Nephron (organoid): ENCODE data around the gene PDPN.

ENCODE experiments used
- H3K27ac Mint-ChIP-seq, 3 experiments: 2 replicates each; pipeline ENCODE4 v1.8.0; 2020; ENCODE audit warnings: mixed read lengths in 3 of 3, mild to moderate bottlenecking in 2 of 3, moderate library complexity in 1 of 3
- H3K27me3 Mint-ChIP-seq: 2 replicates; pipeline ENCODE4 v1.8.0; 2021; ENCODE audit warnings: low read depth, mild to moderate bottlenecking, moderate library complexity, mixed read lengths
- H3K36me3 Mint-ChIP-seq: 2 replicates; pipeline ENCODE4 v1.8.0; 2020; ENCODE audit warnings: low read depth, mixed read lengths
- H3K4me1 Mint-ChIP-seq: 2 replicates; pipeline ENCODE4 v1.8.0; 2020; ENCODE audit warnings: mixed read lengths
- H3K4me3 Mint-ChIP-seq, 3 experiments: 2 replicates each; pipeline ENCODE4 v1.8.0; 2020; ENCODE audit warnings: mild to moderate bottlenecking in 3 of 3, mixed read lengths in 3 of 3, moderate library complexity in 2 of 3
- H3K9me3 Mint-ChIP-seq: 2 replicates; pipeline ENCODE4 v1.8.0; 2020; ENCODE audit warnings: mixed read lengths
- TF ChIP-seq, protein P1 (sequence below), 3 experiments: fragments of 200-600 bp; sonication (generic); IDR thresholded peaks; one replicate each; pipeline ENCODE4 v1.5.0; 2021; ENCODE audit warnings: antibody characterized with exemption in 3 of 3; ENCODE audit not compliant: unreplicated experiment in 3 of 3

The PDPN gene

GRCh38 chr1:13607002-13607401 lies 23.4 kb downstream of the PDPN start:
- Mint-ChIP-seq H3K9me3 (no peaks in the 10 kb centered on the region), H3K4me3 (no peak overlapping the region), H3K36me3 (peaks cover 24% of the 10 kb centered on the region), H3K4me1 (no peaks in the 10 kb centered on the region), H3K27me3 (no peaks in the 10 kb centered on the region), H3K27ac (no peak overlapping the region)
- TF ChIP-seq, protein P1, sequence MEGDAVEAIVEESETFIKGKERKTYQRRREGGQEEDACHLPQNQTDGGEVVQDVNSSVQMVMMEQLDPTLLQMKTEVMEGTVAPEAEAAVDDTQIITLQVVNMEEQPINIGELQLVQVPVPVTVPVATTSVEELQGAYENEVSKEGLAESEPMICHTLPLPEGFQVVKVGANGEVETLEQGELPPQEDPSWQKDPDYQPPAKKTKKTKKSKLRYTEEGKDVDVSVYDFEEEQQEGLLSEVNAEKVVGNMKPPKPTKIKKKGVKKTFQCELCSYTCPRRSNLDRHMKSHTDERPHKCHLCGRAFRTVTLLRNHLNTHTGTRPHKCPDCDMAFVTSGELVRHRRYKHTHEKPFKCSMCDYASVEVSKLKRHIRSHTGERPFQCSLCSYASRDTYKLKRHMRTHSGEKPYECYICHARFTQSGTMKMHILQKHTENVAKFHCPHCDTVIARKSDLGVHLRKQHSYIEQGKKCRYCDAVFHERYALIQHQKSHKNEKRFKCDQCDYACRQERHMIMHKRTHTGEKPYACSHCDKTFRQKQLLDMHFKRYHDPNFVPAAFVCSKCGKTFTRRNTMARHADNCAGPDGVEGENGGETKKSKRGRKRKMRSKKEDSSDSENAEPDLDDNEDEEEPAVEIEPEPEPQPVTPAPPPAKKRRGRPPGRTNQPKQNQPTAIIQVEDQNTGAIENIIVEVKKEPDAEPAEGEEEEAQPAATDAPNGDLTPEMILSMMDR (IDR thresholded peaks at IDR 0.05; ENCODE audit: unreplicated experiment in 3 of 3): no peak

DNA sequence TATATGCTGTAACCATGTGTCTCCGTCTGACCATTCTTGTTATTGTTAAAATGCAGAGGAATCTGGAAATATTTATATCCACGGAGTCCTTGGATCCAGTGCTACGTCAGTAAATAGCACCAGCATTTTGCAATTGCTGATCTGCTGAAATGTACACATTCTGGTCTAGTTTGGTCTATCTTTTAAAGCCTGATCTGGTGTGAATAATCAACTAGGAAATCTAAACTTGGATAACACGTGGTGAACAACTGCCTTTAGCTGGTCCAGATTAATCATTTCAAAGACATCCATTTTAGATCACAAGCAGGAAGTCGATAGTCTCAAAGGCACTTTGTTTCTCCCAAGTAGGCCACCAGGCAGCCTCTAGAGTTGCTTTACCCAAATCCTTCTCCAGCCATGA lies 32.6 kb downstream of the PDPN start:
- H3K4me3 Mint-ChIP-seq: no peak overlapping the region
- TF ChIP-seq, protein P1 (IDR thresholded peaks at IDR 0.05; ENCODE audit: unreplicated experiment in 3 of 3): no peak
- peaks cover 10% of the 10 kb centered on the region for H3K36me3 Mint-ChIP-seq
- peaks cover 12% of the 10 kb centered on the region for H3K4me1 Mint-ChIP-seq
- no peak overlapping the region for H3K27ac Mint-ChIP-seq
- H3K27me3 Mint-ChIP-seq: no peaks in the 10 kb centered on the region
- no peaks in the 10 kb centered on the region for H3K9me3 Mint-ChIP-seq

DNA sequence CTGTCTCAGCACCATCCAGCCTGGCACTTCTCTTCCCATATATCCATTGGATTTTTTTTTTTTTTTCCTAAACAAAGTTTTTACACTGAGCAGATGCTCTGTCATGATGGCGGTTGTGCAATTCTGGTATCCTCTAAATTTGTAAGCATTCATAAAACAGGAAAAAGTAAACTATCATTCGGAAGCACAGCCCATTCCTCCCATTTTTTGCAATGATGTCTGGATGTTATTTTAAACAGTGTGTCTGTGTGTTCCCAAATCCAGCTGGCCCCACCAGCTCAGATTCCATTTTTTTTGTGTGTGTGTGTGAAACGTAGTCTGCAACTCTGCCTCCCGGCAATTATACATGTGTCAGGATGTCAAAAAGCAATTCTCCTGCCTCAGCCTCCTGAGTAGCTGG lies 33.5 kb downstream of the PDPN start:
- TF ChIP-seq, protein P1 (IDR thresholded peaks at IDR 0.05; ENCODE audit: unreplicated experiment in 3 of 3): no peak
- Mint-ChIP-seq H3K36me3 (peaks cover 7% of the 10 kb centered on the region), H3K27ac (no peak overlapping the region), H3K4me1 (peaks cover 12% of the 10 kb centered on the region), H3K27me3 (no peaks in the 10 kb centered on the region), H3K9me3 (no peaks in the 10 kb centered on the region), H3K4me3 (no peak overlapping the region)

DNA sequence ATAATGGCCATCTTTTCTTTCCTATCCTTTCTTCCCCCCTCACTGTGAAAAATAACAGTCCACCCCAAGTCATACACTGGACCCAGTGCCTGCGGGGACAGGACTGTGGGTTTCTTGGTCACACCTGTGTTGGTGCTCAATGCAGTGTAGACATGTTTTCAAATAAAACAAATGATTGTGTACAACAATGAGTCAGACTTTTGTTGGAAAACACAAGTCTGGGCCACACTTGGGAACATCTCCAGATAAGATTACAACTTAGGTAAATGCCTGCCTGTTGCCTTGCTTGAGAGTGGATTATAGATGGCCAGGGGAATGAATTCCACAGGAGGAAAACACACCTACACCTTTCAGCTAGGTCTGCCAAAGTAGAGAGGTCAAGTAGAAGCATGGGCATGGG lies 34.1 kb downstream of the PDPN start:
- H3K36me3 Mint-ChIP-seq: peaks cover 7% of the 10 kb centered on the region

DNA sequence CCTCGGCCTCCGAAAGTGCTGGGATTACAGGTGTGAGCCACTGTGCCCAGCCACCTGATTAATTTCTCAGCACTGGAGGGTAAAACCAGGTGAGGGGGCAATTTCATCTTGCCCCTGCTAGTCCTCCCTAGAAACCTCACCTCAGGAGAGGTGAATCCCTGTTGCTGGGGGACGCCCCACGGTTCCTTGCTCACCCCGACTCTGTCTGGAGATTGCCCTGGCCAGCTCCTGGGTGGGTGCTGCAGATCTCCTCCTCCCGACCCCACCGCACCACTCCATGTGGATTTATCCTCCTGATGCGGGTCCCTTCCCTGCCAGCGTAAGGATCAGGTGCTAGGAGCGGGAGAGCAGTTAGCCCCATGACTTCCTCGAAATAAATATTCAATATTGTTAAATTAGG lies 34.9 kb downstream of the PDPN start:
- H3K4me3 Mint-ChIP-seq: no peak overlapping the region
- peaks cover 7% of the 10 kb centered on the region for H3K36me3 Mint-ChIP-seq
- H3K9me3 Mint-ChIP-seq: no peaks in the 10 kb centered on the region
- no peak overlapping the region for H3K27ac Mint-ChIP-seq
- TF ChIP-seq, protein P1 (IDR thresholded peaks at IDR 0.05; ENCODE audit: unreplicated experiment in 3 of 3): no peak
- H3K4me1 Mint-ChIP-seq: peaks cover 12% of the 10 kb centered on the region
- H3K27me3 Mint-ChIP-seq: no peaks in the 10 kb centered on the region

More for the DNA sequence above, 34.1 kb downstream of the PDPN start:
- TF ChIP-seq, protein P1 (IDR thresholded peaks at IDR 0.05; ENCODE audit: unreplicated experiment in 3 of 3): no peak
- no peaks in the 10 kb centered on the region for H3K27me3 Mint-ChIP-seq
- H3K4me1 Mint-ChIP-seq: peaks cover 12% of the 10 kb centered on the region
- no peaks in the 10 kb centered on the region for H3K9me3 Mint-ChIP-seq
- H3K27ac Mint-ChIP-seq: no peak overlapping the region
- no peak overlapping the region for H3K4me3 Mint-ChIP-seq

GRCh38 chr1:13619909-13620308 lies 36.3 kb downstream of the PDPN start:
- no peak overlapping the region for H3K27ac Mint-ChIP-seq
- peaks cover 5% of the 10 kb centered on the region for H3K27me3 Mint-ChIP-seq
- H3K4me1 Mint-ChIP-seq: peaks cover 12% of the 10 kb centered on the region
- TF ChIP-seq, protein P1 (IDR thresholded peaks at IDR 0.05; ENCODE audit: unreplicated experiment in 3 of 3): no peak
- H3K9me3 Mint-ChIP-seq: no peaks in the 10 kb centered on the region
- no peak overlapping the region for H3K4me3 Mint-ChIP-seq
- H3K36me3 Mint-ChIP-seq: peaks cover 7% of the 10 kb centered on the region
